IgD-negative memory B cell (primary cell): Measurements from ENCODE around the gene EIF5. TPM values are rescaled to one million over a fixed set of nuclear protein-coding genes. Genes with fewer than 3 reads are reported as not detected.

Experiments
- H3K27ac Mint-ChIP-seq, 3 donors: one replicate each; pipeline ENCODE4 v1.8.0; 2020 to 2022; ENCODE audit warnings: mild to moderate bottlenecking in 3 of 3, mixed read lengths in 3 of 3, moderate library complexity in 1 of 3
- H3K27me3 Mint-ChIP-seq: one replicate; pipeline ENCODE4 v1.8.0; 2021; ENCODE audit warnings: mixed read lengths
- H3K36me3 Mint-ChIP-seq: one replicate; pipeline ENCODE4 v1.8.0; 2020; ENCODE audit warnings: mild to moderate bottlenecking, mixed read lengths
- H3K4me1 Mint-ChIP-seq, 3 donors: one replicate each; pipeline ENCODE4 v1.8.0; 2020 to 2022; ENCODE audit warnings: mixed read lengths in 3 of 3, mild to moderate bottlenecking in 1 of 3
- H3K4me3 Mint-ChIP-seq, 4 donors: one replicate each; pipeline ENCODE4 v1.8.0; 2020 to 2022; ENCODE audit warnings: mild to moderate bottlenecking in 4 of 4, mixed read lengths in 4 of 4, moderate library complexity in 3 of 4
- H3K9me3 Mint-ChIP-seq, 3 donors: one replicate each; pipeline ENCODE4 v1.8.0; 2020 to 2021; ENCODE audit warnings: mixed read lengths in 3 of 3, mild to moderate bottlenecking in 1 of 3
- polyA plus RNA-seq: library from polyadenylated mRNA; unstranded; fragments of 300-500 nt; fragmentation: Illumina TruSeq; gene quantifications from one replicate; pipeline ENCODE4 v1.2.3, GENCODE V29; 2021

Gene EIF5
- polyA plus RNA-seq, 1 donor from 2014 or later: 372 TPM

- no peaks in the 10 kb centered on the region for H3K36me3 Mint-ChIP-seq
- no peak overlapping the region for H3K4me3 Mint-ChIP-seq
- H3K9me3 Mint-ChIP-seq: no peaks in the 10 kb centered on the region
- H3K4me1 Mint-ChIP-seq: peaks cover 0 to 2% (median 2%) of the 10 kb centered on the region in 3 donors
- no peak overlapping the region for H3K27ac Mint-ChIP-seq
- H3K27me3 Mint-ChIP-seq: peaks cover 29% of the 10 kb centered on the region
Measured at GRCh38 chr14:103317251-103317650, 16.8 kb upstream of the EIF5 start.

GRCh38 chr14:103317976-103318580 lies 16.0 kb upstream of the EIF5 start:
- Mint-ChIP-seq H3K9me3 (no peaks in the 10 kb centered on the region), H3K27ac (no peak overlapping the region)

GRCh38 chr14:103318750-103319419 lies 15.2 kb upstream of the EIF5 start:
- no peak overlapping the region for H3K4me3 Mint-ChIP-seq
- H3K27ac Mint-ChIP-seq: no peak overlapping the region
- H3K27me3 Mint-ChIP-seq: peaks cover 28% of the 10 kb centered on the region
- peaks cover 0 to 2% (median 2%) of the 10 kb centered on the region in 3 donors for H3K4me1 Mint-ChIP-seq
- H3K36me3 Mint-ChIP-seq: no peaks in the 10 kb centered on the region
- H3K9me3 Mint-ChIP-seq: no peaks in the 10 kb centered on the region

More at GRCh38 chr14:103317976-103318580, 16.0 kb upstream of the EIF5 start:
- Mint-ChIP-seq H3K36me3 (no peaks in the 10 kb centered on the region), H3K4me1 (peaks cover 0 to 2% (median 2%) of the 10 kb centered on the region in 3 donors), H3K27me3 (peaks cover 28% of the 10 kb centered on the region), H3K4me3 (no peak overlapping the region)

GRCh38 chr14:103319422-103319821 lies 14.6 kb upstream of the EIF5 start:
- H3K27ac Mint-ChIP-seq: no peak overlapping the region
- no peaks in the 10 kb centered on the region for H3K9me3 Mint-ChIP-seq
- peaks cover 0 to 2% (median 2%) of the 10 kb centered on the region in 3 donors for H3K4me1 Mint-ChIP-seq
- peaks cover 26% of the 10 kb centered on the region for H3K27me3 Mint-ChIP-seq
- H3K36me3 Mint-ChIP-seq: no peaks in the 10 kb centered on the region
- peak overlapping the region in 1 of 4 donors; percentile 15 for H3K4me3 Mint-ChIP-seq

GRCh38 chr14:103326078-103326477 lies 8.0 kb upstream of the EIF5 start:
- no peak overlapping the region for H3K27ac Mint-ChIP-seq
- no peaks in the 10 kb centered on the region for H3K9me3 Mint-ChIP-seq
- peaks cover 0 to 4% (median 0%) of the 10 kb centered on the region in 3 donors for H3K4me1 Mint-ChIP-seq
- no peaks in the 10 kb centered on the region for H3K36me3 Mint-ChIP-seq
- H3K27me3 Mint-ChIP-seq: peaks cover 3% of the 10 kb centered on the region
- no peak overlapping the region for H3K4me3 Mint-ChIP-seq

GRCh38 chr14:103328941-103329340 lies 5.1 kb upstream of the EIF5 start:
- peaks cover 2% of the 10 kb centered on the region for H3K27me3 Mint-ChIP-seq
- H3K4me3 Mint-ChIP-seq: peak overlapping the region in 2 of 4 donors; percentile 14 to 21
- peaks cover 0 to 6% (median 4%) of the 10 kb centered on the region in 3 donors for H3K4me1 Mint-ChIP-seq
- H3K27ac Mint-ChIP-seq: peak overlapping the region in 1 of 3 donors; percentile 71
- H3K9me3 Mint-ChIP-seq: no peaks in the 10 kb centered on the region
- H3K36me3 Mint-ChIP-seq: no peaks in the 10 kb centered on the region

GRCh38 chr14:103329401-103330347 lies 4.4 kb upstream of the EIF5 start:
- Mint-ChIP-seq H3K4me3 (peak overlapping the region in 1 of 4 donors; percentile 14), H3K27ac (peak overlapping the region in 1 of 3 donors; percentile 71), H3K36me3 (no peaks in the 10 kb centered on the region), H3K4me1 (peaks cover 0 to 6% (median 4%) of the 10 kb centered on the region in 3 donors), H3K9me3 (no peaks in the 10 kb centered on the region), H3K27me3 (peaks cover 3% of the 10 kb centered on the region)

GRCh38 chr14:103330536-103330935 lies 3.5 kb upstream of the EIF5 start:
- Mint-ChIP-seq H3K4me3 (peak overlapping the region in 2 of 4 donors; percentile 52 to 67), H3K27me3 (peaks cover 2% of the 10 kb centered on the region), H3K9me3 (no peaks in the 10 kb centered on the region), H3K4me1 (peaks cover 6 to 9% (median 9%) of the 10 kb centered on the region in 3 donors), H3K27ac (peak overlapping the region in 1 of 3 donors; percentile 54), H3K36me3 (no peaks in the 10 kb centered on the region)

GRCh38 chr14:103332143-103332919 lies 1.7 kb upstream of the EIF5 start:
- peaks cover 12 to 19% (median 13%) of the 10 kb centered on the region in 3 donors for H3K4me1 Mint-ChIP-seq
- peak overlapping the region; percentile 60 to 94 (median 72) for H3K4me3 Mint-ChIP-seq
- peak overlapping the region in 1 of 3 donors; percentile 97 for H3K27ac Mint-ChIP-seq
- no peaks in the 10 kb centered on the region for H3K36me3 Mint-ChIP-seq
- H3K27me3 Mint-ChIP-seq: peaks cover 2% of the 10 kb centered on the region
- H3K9me3 Mint-ChIP-seq: no peaks in the 10 kb centered on the region

GRCh38 chr14:103334644-103335622 lies 896 bp downstream of the EIF5 start:
- H3K4me1 Mint-ChIP-seq: peaks cover 14 to 24% (median 24%) of the 10 kb centered on the region in 3 donors
- peak overlapping the region; percentile 93 to 97 (median 96) for H3K4me3 Mint-ChIP-seq
- no peaks in the 10 kb centered on the region for H3K36me3 Mint-ChIP-seq
- H3K9me3 Mint-ChIP-seq: no peaks in the 10 kb centered on the region
- peak overlapping the region; percentile 97 to 99 (median 98) for H3K27ac Mint-ChIP-seq
- H3K27me3 Mint-ChIP-seq: peaks cover 2% of the 10 kb centered on the region

GRCh38 chr14:103336191-103336590 lies 2.2 kb downstream of the EIF5 start:
- no peaks in the 10 kb centered on the region for H3K9me3 Mint-ChIP-seq
- peaks cover 2% of the 10 kb centered on the region for H3K27me3 Mint-ChIP-seq
- peak overlapping the region in 2 of 3 donors; percentile 97 to 98 for H3K27ac Mint-ChIP-seq
- peaks cover 12 to 29% (median 27%) of the 10 kb centered on the region in 3 donors for H3K4me1 Mint-ChIP-seq
- peak overlapping the region; percentile 93 to 97 (median 96) for H3K4me3 Mint-ChIP-seq
- no peaks in the 10 kb centered on the region for H3K36me3 Mint-ChIP-seq

GRCh38 chr14:103337794-103338193 lies 3.8 kb downstream of the EIF5 start:
- peaks cover 12 to 34% (median 29%) of the 10 kb centered on the region in 3 donors for H3K4me1 Mint-ChIP-seq
- H3K27ac Mint-ChIP-seq: peak overlapping the region in 1 of 3 donors; percentile 97
- H3K9me3 Mint-ChIP-seq: no peaks in the 10 kb centered on the region
- H3K36me3 Mint-ChIP-seq: no peaks in the 10 kb centered on the region
- peak overlapping the region in 3 of 4 donors; percentile 5 to 94 (median 41) for H3K4me3 Mint-ChIP-seq
- H3K27me3 Mint-ChIP-seq: peaks cover 2% of the 10 kb centered on the region

GRCh38 chr14:103339561-103339960 lies 5.5 kb downstream of the EIF5 start:
- peaks cover 10 to 34% (median 28%) of the 10 kb centered on the region in 3 donors for H3K4me1 Mint-ChIP-seq
- peak overlapping the region in 2 of 4 donors; percentile 11 to 94 for H3K4me3 Mint-ChIP-seq
- no peaks in the 10 kb centered on the region for H3K27me3 Mint-ChIP-seq
- peaks cover 2% of the 10 kb centered on the region for H3K36me3 Mint-ChIP-seq
- peak overlapping the region in 2 of 3 donors; percentile 86 to 97 for H3K27ac Mint-ChIP-seq
- no peaks in the 10 kb centered on the region for H3K9me3 Mint-ChIP-seq
